Natural killer cell (primary cell): ENCODE data around the gene CPNE9. TPM values are rescaled to one million over a fixed set of nuclear protein-coding genes. Genes with fewer than 3 reads are reported as not detected.

ENCODE experiments used
- ATAC-seq, 3 donors: fragments of 150-1000 bp in 2 of 3; fragments of 200-7000 bp in 1 of 3; cut with Tn5 transposase; 1 replicate in 1 of 3; 2 replicates in 2 of 3; pipeline ENCODE4 v1.10.0; 2021; ENCODE audit warnings: mild to moderate bottlenecking in 2 of 3, moderate library complexity in 2 of 3
- DNase-seq, 2 donors: peaks; one replicate each; pipeline versions ENCODE4 v3.0.0 to v3.0.0-alpha.2; 2013 to 2021; ENCODE audit warnings: mixed read lengths in 1 of 2
- H3K27ac ChIP-seq: one replicate; pipeline ENCODE4 v1.5.1; 2013; ENCODE audit warnings: mild to moderate bottlenecking, low read length
- H3K27me3 ChIP-seq: one replicate; pipeline ENCODE4 v1.6.1; 2013; ENCODE audit warnings: low read length; ENCODE audit not compliant: control insufficient read depth, insufficient read depth
- H3K36me3 ChIP-seq: one replicate; pipeline ENCODE4 v1.6.1; 2013; ENCODE audit warnings: low read length; ENCODE audit not compliant: control insufficient read depth, insufficient read depth
- H3K4me1 ChIP-seq: one replicate; pipeline ENCODE4 v1.6.1; 2013; ENCODE audit warnings: low read length; ENCODE audit not compliant: control insufficient read depth, insufficient read depth
- H3K4me3 ChIP-seq: one replicate; pipeline ENCODE4 v1.5.1; 2013; ENCODE audit warnings: low read length
- H3K9me3 ChIP-seq: one replicate; pipeline ENCODE4 v1.6.1; 2013; ENCODE audit warnings: low read length; ENCODE audit not compliant: control insufficient read depth, insufficient read depth
- H3K27ac Mint-ChIP-seq, 2 donors: one replicate each; pipeline ENCODE4 v1.8.0; 2022; ENCODE audit warnings: mild to moderate bottlenecking in 2 of 2, mixed read lengths in 2 of 2, moderate library complexity in 1 of 2
- H3K27me3 Mint-ChIP-seq, 2 donors: one replicate each; pipeline ENCODE4 v1.8.0; 2022; ENCODE audit warnings: low read depth in 2 of 2, mixed read lengths in 2 of 2
- H3K36me3 Mint-ChIP-seq: one replicate; pipeline ENCODE4 v1.8.0; 2022; ENCODE audit warnings: mixed read lengths
- H3K4me1 Mint-ChIP-seq, 2 donors: one replicate each; pipeline ENCODE4 v1.8.0; 2022; ENCODE audit warnings: mixed read lengths in 2 of 2
- H3K4me3 Mint-ChIP-seq: one replicate; pipeline ENCODE4 v1.8.0; 2022; ENCODE audit warnings: mild to moderate bottlenecking, moderate library complexity, mixed read lengths
- H3K9me3 Mint-ChIP-seq, 2 donors: one replicate each; pipeline ENCODE4 v1.8.0; 2022; ENCODE audit warnings: mixed read lengths in 2 of 2
- WGBS: methylation state at CpG from one replicate; pipeline ENCODE4 v1.1.7; 2013; ENCODE audit warnings: missing lambda C conversion rate; ENCODE audit not compliant: insufficient coverage; 5-methylcytosine and 5-hydroxymethylcytosine counted together
- intact Hi-C: fragments of 100-400 bp; cut with micrococcal nuclease; formaldehyde crosslinking; loops from one replicate; pipeline ENCODE4 v1.14.2; 2022
- total RNA-seq, 4 donors: library from RNA; stranded (reverse); fragments of 120-200 nt in 1 of 4; gene quantifications; one replicate each; pipeline versions ENCODE4 v1.2.3 to v1.2.4, GENCODE V29; 2013 to 2022
- TF ChIP-seq, protein P1 (sequence below): fragments of 200-600 bp; IDR thresholded peaks from one replicate; pipeline ENCODE4 v1.8.0; 2022; ENCODE audit warnings: antibody characterized with exemption

The CPNE9 gene
- total RNA-seq, 3 donors from 2014 or later (not counting 1 experiment from before 2014, with no cell fraction given), result 0.43 to 0.49 TPM; not detected in 1

DNA sequence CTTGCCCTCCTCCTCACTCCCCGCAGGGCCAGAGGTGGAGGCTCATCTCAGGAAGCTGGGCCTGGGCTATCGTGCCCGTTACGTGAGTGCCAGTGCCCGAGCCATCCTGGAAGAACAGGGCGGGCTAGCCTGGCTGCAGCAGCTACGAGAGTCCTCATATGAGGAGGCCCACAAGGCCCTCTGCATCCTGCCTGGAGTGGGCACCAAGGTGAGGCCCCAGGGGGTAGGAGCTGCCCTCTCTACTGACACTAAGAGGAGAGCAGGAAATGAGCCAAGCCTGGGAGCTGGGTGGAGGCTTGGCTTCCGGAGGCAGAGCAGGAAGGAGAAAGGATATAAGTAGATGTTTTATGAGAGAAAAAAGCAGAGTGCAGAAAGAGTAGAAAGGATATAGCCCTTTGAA is 51.0 kb downstream of the CPNE9 start:
- 95% methylated on average over 8 of the region's 8 CpGs for WGBS
- Mint-ChIP-seq H3K27me3 (no peaks in the 10 kb centered on the region), H3K4me1 (peaks cover 43 to 53% of the 10 kb centered on the region in 2 donors), H3K27ac (no peak overlapping the region), H3K4me3 (no peak overlapping the region), H3K9me3 (no peaks in the 10 kb centered on the region), H3K36me3 (no peaks in the 10 kb centered on the region)
- ATAC-seq (no peak), DNase-seq (no peak)
- Histone ChIP-seq H3K4me1 (peaks cover 32% of the 10 kb centered on the region), H3K9me3 (no peaks in the 10 kb centered on the region), H3K27me3 (no peaks in the 10 kb centered on the region), H3K4me3 (no peak overlapping the region), H3K27ac (no peak overlapping the region), H3K36me3 (peaks cover 58% of the 10 kb centered on the region)
- intact Hi-C loops, result loop anchor here (5.0 kb wide), 1 partner anchor 53 kb away; no protein-coding TSS in a partner anchor
- TF ChIP-seq, protein P1, sequence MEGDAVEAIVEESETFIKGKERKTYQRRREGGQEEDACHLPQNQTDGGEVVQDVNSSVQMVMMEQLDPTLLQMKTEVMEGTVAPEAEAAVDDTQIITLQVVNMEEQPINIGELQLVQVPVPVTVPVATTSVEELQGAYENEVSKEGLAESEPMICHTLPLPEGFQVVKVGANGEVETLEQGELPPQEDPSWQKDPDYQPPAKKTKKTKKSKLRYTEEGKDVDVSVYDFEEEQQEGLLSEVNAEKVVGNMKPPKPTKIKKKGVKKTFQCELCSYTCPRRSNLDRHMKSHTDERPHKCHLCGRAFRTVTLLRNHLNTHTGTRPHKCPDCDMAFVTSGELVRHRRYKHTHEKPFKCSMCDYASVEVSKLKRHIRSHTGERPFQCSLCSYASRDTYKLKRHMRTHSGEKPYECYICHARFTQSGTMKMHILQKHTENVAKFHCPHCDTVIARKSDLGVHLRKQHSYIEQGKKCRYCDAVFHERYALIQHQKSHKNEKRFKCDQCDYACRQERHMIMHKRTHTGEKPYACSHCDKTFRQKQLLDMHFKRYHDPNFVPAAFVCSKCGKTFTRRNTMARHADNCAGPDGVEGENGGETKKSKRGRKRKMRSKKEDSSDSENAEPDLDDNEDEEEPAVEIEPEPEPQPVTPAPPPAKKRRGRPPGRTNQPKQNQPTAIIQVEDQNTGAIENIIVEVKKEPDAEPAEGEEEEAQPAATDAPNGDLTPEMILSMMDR, result no peak

DNA sequence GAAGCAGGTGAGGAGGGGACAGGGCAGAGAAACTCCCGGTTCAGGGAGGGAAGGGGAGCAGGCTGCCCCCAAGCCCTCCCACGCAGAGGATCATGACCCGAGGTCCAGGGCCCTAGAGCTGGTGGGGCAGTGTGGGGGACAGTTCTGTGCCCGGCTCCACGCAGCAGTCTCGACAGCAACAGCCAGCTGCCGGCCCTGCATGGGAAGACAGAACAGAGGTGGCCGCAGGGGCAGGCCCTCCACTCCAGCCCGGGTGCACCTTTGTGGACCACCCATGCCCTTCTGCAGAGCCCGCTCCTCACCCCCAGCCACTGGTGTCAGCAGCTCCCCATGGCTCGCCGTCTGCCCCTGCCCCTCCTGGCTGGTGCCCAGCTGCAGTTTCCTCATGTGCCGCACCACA is 53.8 kb downstream of the CPNE9 start:
- TF ChIP-seq, protein P1, result no peak
- H3K36me3 ChIP-seq, result peaks cover 48% of the 10 kb centered on the region

DNA sequence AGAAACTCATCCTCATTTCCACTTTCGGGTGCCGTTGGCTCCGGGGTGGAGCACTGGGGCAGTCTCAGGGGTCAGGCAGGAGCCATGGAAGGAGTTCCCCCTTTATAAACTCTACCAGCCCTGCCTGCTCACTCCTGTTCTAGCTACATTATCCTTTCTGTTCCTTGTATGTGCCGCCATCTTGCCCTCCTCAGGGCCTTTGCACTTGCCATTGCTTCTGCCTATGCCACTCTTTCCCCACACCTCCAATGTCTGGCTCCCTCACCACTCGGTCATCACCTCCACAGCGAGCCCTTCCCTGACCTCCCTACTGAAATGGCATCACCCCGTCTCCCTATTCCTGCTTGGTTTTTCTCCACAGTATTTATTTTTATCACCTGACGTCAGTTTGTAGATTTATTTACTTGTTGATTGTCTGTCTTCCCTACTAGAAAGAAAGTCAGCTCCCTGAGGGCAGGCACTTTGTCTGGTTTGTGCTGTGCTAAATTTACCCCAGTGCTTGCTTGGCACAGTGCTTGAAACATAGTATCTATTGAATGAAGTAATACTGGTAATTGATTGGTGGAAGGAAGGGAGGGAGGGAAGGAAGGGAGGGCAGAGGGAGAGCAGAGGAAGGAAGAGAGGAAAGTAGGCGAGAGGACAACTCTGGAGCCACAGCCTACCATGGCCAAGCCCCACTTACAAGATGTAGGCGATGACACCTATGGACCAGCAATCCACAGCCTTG is 57.3 kb downstream of the CPNE9 start:
- H3K36me3 ChIP-seq, result peaks cover 29% of the 10 kb centered on the region
- H3K27ac Mint-ChIP-seq, result no peak overlapping the region

More for the DNA sequence above, 53.8 kb downstream of the CPNE9 start:
- WGBS, result 95% methylated on average over 13 of the region's 13 CpGs
- H3K4me3 ChIP-seq, result no peak overlapping the region
- H3K4me1 ChIP-seq, result peaks cover 9% of the 10 kb centered on the region
- no peaks in the 10 kb centered on the region for H3K9me3 ChIP-seq
- Mint-ChIP-seq H3K27ac (no peak overlapping the region), H3K36me3 (no peaks in the 10 kb centered on the region), H3K4me1 (peaks cover 18 to 28% of the 10 kb centered on the region in 2 donors), H3K27me3 (no peaks in the 10 kb centered on the region), H3K4me3 (no peak overlapping the region), H3K9me3 (no peaks in the 10 kb centered on the region)
- DNase-seq (no peak), ATAC-seq (no peak)
- no peaks in the 10 kb centered on the region for H3K27me3 ChIP-seq
- intact Hi-C loops, result no loop called here
- no peak overlapping the region for H3K27ac ChIP-seq

More for the DNA sequence above, 57.3 kb downstream of the CPNE9 start:
- Mint-ChIP-seq H3K9me3 (no peaks in the 10 kb centered on the region), H3K4me3 (no peak overlapping the region), H3K4me1 (peaks cover 0 to 13% of the 10 kb centered on the region in 2 donors), H3K27me3 (no peaks in the 10 kb centered on the region), H3K36me3 (no peaks in the 10 kb centered on the region)
- DNase-seq (no peak), ATAC-seq (no peak)
- intact Hi-C loops, result no loop called here
- Histone ChIP-seq H3K27me3 (no peaks in the 10 kb centered on the region), H3K27ac (no peak overlapping the region), H3K4me3 (no peak overlapping the region), H3K9me3 (no peaks in the 10 kb centered on the region), H3K4me1 (no peaks in the 10 kb centered on the region)
- TF ChIP-seq, protein P1, result no peak
- 94% methylated on average over 9 of the region's 10 CpGs for WGBS
